ENCODE measurements around the gene ALX4.

DNA sequence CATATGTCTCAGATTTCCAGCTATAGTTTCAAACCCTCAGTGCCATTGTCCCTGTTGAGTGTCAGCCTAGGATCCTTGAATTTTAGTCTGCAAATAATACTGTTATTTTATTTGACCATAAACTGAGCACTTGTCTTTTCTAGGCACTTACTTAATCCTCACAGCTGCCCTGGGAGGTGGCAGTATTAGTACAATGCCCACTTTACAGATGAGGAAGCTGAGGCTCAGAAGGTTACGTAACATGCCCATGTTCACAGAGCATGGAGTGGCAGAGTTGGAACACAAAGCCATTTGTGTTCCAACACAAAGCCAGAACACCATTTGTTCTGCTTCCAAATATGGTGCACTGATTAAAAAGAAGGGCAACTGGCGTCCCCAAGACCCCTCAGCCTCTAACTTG, 38.2 kb upstream of the ALX4 start:
- TF ChIP-seq FOS (IDR thresholded peaks at IDR 0.05; ENCODE audit: borderline replicate concordance, insufficient read depth, low read length) = no peak
- TF ChIP-seq, protein P1, sequence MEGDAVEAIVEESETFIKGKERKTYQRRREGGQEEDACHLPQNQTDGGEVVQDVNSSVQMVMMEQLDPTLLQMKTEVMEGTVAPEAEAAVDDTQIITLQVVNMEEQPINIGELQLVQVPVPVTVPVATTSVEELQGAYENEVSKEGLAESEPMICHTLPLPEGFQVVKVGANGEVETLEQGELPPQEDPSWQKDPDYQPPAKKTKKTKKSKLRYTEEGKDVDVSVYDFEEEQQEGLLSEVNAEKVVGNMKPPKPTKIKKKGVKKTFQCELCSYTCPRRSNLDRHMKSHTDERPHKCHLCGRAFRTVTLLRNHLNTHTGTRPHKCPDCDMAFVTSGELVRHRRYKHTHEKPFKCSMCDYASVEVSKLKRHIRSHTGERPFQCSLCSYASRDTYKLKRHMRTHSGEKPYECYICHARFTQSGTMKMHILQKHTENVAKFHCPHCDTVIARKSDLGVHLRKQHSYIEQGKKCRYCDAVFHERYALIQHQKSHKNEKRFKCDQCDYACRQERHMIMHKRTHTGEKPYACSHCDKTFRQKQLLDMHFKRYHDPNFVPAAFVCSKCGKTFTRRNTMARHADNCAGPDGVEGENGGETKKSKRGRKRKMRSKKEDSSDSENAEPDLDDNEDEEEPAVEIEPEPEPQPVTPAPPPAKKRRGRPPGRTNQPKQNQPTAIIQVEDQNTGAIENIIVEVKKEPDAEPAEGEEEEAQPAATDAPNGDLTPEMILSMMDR (IDR thresholded peaks at IDR 0.05; ENCODE audit: extremely low read depth in 1 of 2, insufficient read depth in 1 of 2, low read depth in 1 of 2, low read length in 2 of 2) = no peak
- TF ChIP-seq EZH2 (IDR thresholded peaks at IDR 0.05; ENCODE audit: borderline replicate concordance, low read depth, low read length, severe bottlenecking) = no peak
- no peak for TF ChIP-seq POLR2A (IDR thresholded peaks at IDR 0.05; ENCODE audit: low read depth, low read length)

Data from endothelial cell of umbilical vein (primary cell).